Stimulated activated CD8-positive, alpha-beta memory T cell treated with anti-CD3 and anti-CD28 coated beads, Interleukin-4, amount 100 ng/mL, for 48 hours (primary cell): ENCODE results near the gene SLC35D3.
"Not testable (repeated sequence)": the region's sequence is repeated elsewhere in the genome, so short reads cannot be mapped to it uniquely, and the experiment has no call there.

Experiments used
- DNase-seq: peaks from one replicate; pipeline ENCODE4 v3.0.0-alpha.2; 2020

SLC35D3 gene

GRCh38 chr6:136921936-136922684 lies at the start of gene SLC35D3:
SLC35D3 (plus strand) TSS chr6:136922301; CDS start chr6:136922429, 128 bp downstream.
- DNase-seq = peak; percentile 40

DNA sequence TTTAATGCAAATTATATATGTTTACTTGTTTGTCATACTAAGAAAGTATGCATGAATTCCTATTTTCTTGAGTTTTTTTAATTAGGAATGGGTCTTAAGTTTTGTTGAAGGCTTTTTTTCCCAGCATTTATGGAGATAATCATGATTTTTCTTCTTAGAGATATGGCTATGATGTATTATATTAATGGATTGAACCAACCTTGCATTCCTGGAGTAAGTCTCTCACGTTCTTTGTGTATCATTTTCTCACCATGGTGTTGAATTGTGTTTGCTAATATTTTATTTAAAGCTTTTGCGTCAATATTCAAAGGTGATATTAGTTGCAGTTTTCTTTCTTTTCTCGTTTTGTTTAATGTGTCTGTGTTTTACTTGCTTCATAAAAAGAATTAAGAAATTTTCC lies 48.4 kb upstream of the SLC35D3 start:
- DNase-seq = no peak

DNA sequence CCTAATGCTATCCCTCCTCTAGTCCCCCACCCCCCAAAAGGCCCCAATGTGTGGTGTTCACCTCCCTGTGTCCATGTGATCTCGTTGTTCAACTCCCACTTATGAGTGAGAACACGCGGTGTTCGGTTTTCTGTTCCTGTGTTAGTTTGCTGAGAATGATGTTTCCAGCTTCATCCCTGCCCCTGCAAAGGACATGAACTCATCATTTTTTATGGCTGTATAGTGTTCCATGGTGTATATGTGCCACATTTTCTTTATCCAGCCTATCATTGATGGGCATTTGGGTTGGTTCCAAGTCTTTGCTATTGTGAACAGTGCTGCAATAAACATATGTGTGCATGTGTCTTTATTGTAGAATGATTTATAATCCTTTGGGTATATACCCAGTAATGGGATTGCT lies 45.6 kb upstream of the SLC35D3 start:
- not testable (repeated sequence) for DNase-seq

GRCh38 chr6:136880748-136881460 lies 41.2 kb upstream of the SLC35D3 start:
- DNase-seq = no peak

- DNase-seq = no peak
Observed at GRCh38 chr6:136886091-136886490, 36.0 kb upstream of the SLC35D3 start.

GRCh38 chr6:136887953-136888352 lies 34.1 kb upstream of the SLC35D3 start:
- no peak for DNase-seq

- DNase-seq = no peak
Observed at GRCh38 chr6:136889271-136890193, 32.6 kb upstream of the SLC35D3 start.

DNA sequence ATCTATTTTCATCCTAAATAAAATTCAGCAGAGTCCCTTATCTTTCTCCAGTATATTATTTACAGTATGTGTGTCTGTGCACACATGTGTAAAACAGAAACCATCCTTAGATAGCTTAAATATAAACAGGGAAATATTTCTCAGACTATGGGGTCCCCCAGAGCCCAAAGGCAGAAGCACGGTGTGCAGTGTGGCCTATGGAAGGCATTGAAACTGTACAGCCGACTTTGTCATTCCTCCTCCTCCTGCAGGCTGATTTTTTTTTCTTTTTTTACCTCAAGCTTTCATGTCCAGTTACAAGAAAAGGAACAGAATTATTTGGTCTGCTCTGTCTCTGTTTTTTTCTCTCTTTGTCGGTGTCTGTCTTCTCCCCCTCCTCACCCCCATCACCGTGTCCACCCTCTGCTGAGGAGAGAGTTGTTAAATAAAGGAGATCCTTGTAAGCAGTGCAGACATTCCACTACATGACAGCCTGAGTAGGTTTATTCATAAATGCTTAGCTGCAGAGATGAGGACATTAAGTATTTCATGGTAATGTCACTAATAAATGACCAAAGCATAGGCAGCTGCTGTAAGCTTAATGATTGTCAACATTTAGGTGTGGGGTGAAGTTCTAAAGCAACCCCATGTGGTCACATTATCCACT lies 31.8 kb upstream of the SLC35D3 start:
- no peak for DNase-seq

- no peak for DNase-seq
Observed at GRCh38 chr6:136890986-136891385, 31.1 kb upstream of the SLC35D3 start.

DNA sequence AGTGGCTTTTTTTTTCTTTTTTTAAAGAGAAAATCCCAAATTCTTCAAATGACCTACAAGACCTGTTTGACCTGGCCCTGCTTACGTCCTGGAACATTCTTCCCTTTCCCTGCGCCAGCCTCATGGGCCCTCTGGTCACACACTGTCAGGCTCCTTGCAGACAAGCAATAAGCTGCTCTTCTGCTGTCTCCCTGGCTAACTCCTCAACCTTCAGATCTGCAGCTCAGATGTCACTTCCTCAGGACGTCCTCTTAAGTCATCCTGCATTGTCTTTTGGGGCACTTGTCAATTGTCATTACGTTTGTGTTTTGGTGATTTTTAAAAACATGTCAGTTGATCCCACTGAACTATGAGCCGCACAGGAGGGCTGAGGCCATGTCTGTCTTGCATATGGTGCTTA lies 28.9 kb upstream of the SLC35D3 start:
- no peak for DNase-seq

DNA sequence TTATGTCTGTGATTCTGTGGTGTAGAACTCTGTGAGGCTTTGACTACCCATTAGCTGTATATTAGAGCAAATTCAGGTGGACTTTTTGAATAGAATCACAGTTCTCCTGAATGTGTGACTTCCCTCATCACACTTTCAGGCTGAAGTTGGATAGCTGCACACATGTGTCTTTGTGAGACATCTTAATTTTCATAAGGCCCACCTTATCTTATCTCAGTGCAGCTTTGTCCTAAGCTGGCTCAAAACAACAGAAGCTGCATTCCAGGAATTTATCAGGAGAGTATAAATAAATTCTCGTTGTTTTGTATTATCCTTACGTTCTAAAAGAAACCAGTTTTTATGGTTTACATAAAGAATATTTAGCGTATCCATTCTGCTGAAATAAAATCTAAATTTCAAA lies 26.2 kb upstream of the SLC35D3 start:
- no peak for DNase-seq

GRCh38 chr6:136897071-136897470 lies 25.0 kb upstream of the SLC35D3 start:
- DNase-seq = no peak

- no peak for DNase-seq
Observed at GRCh38 chr6:136901212-136901784, 20.8 kb upstream of the SLC35D3 start.

DNA sequence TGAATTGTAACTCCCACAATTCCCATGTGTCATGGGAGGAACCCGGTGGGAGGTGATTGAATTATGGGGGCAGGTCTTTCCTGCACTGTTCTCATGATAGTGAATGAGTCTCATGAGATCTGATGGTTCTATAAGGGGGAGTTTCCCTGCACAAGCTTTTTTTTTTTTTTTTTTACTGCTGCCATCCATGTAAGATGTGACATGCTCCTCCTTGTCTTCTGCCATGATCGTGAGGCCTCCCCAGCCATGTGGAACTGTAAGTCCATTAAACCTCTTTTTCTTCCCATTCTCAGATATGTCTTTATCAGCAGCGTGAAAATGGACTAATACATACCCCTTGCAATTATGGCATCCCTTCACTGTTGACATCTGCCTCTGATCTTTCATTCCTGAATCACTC lies 17.6 kb upstream of the SLC35D3 start:
- not testable (repeated sequence) for DNase-seq

DNA sequence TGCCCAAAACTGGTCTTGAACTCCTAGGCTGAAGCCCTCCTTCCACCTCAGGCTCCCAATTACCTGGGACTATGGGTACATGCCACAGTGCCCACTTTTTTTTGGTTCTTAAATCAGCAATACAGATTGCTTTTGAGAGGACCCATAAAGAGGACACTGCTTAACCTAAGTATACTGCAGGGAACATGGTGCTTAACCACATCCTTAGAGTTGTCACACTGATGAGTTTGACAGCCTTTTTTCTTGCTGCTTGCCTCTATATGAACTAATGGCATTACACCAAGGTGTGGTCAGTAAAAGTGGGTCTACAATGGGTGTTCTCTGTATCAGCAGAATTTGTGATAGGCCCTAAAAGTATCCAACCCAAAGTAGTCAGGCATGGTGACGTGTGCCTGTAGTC lies 7.2 kb upstream of the SLC35D3 start:
- DNase-seq = no peak

- no peak for DNase-seq
Observed at GRCh38 chr6:136918706-136919105, 3.4 kb upstream of the SLC35D3 start.

DNA sequence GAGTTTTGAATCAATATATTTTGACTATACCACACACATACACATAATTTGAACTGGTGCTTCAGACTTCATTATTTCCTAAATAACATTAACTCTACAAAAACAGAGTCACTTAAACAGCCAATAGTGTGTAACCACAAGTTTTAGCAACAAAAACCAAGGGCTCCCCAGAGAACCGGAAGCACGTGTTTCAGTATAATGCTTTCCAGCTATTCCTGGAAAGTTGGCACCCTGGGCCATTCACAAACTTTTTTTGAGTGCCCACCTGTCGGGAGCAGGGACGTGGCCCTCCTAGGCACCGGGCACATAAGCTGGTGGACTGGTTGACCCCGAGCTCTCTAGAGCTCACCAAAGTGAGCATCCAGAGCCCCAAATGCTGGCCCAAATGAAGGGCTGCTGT lies 1.9 kb upstream of the SLC35D3 start:
- DNase-seq = no peak

GRCh38 chr6:136920671-136921380 lies 1.3 kb upstream of the SLC35D3 start:
- peak; percentile 38 for DNase-seq

DNA sequence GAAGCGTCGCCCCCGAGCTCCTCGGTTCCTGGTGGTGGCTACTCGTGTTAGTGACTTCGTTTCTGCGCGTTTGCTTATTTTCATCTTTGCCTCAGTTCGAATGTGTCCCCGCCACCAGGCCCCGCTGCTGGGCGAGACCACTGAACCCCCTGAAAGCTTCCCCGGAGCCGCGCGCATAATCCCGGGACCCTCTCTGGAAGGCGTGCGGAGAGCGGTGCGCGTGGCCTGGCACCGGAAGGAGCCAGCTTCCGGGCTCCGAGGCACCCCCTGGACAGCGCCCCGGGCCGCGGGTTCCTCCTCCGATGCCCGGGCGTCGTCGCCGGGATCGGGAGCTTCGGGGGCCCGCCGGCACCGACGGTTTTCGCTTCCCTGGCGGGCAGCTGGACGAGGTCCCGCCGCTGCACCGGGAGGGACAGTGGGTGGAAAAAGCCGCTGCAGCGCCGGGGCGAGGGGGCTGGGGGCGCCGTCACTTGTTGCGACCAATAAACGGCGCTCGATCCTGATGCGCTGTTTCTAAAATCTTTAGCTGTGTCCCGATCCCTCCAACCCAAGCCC lies 643 bp upstream of the SLC35D3 start:
- DNase-seq = peak; percentile 26

DNA sequence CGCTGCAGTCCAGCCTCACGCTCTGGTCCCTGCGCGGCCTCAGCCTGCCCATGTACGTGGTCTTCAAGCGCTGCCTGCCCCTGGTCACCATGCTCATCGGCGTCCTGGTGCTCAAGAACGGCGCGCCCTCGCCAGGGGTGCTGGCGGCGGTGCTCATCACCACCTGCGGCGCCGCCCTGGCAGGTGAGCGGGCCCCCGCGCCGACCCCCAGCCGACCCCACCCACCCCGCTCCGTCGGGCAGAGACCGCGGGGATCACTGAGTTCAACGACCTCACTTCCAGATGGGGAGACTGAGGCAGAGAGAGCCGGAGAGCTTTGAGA lies 545 bp downstream of the SLC35D3 start:
- peak; percentile 32 for DNase-seq

- DNase-seq = peak; percentile 39
Observed at GRCh38 chr6:136923116-136923953, 1.2 kb downstream of the SLC35D3 start.
